SHP77 (cell line): ENCODE measurements around the gene FASTKD2.

Experiments
- DNase-seq, 2 experiments: peaks; one replicate each; lab custom pipeline; 2025; lab: John Stamatoyannopoulos, UW

FASTKD2 gene

DNA sequence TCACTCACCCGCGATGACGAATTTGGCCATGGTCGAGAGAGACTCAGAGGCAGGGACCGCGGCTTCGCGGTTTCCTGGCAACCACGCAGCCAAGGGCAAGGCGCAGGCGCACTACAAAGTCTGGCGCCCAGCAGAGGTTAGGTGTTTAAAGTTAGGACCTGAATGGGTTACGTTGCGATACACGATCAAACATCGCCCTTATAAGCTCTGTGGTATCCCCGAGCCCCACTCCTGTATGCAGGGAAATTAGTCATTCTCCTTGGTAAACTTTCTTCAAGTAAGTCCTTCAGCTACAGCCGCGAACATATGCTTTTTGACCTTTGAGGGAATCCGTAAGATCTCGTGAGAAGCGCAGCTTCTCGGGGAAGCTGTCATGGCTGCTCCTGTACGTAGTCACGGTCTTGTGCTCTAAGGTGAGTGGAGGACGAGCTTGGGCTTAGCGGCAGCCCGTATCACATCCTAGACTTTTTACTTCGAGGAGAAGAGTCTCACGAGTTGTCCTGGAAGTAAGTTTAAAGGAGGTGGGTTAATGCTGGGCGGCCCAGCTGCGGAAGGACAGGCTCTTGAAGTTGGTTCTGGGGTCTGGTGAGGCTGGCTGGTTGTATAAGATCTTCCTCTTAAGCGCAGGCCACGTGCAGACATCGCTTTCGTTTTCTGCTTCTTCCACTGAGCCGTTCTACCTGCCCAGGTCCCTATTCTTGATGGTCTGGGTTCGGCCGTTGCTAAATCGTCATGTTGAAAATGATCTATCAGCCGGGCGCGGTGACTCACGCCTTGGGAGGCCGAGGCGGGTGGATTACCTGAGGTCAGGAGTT is at the start of gene FASTKD2, which contains the start of gene MDH1B:
TSS of gene FASTKD2 (plus strand) at position 365 of the 815 bp plus-strand sequence. CDS start 1,088 bp downstream, outside the sequence.
TSS of gene MDH1B (minus strand) at position 87 of the 815 bp plus-strand sequence. CDS start at position 30, 57 bp downstream.
- DNase-seq = peak; percentile 80 to 86

DNA sequence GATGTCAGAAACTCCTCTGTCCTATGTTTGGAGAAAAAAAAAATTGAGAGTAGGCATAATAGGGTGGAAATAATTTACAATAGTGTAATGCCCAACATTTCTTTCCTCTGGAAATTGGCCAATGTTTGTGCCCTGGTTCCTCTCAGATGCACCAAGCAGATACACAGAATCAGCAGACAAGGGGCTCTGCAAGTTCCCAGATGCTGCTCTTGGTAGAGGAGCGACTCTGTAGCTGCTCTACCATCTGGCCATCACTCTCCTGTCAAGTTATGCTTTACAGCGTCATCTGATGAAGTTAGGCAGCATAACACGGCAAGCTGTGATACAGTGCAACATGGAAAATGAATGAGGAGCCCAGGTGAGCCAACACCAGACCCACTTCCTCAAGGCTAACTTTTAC is 48.8 kb upstream of the FASTKD2 start:
- DNase-seq = no peak

GRCh38 chr2:206718296-206718695 is 47.1 kb upstream of the FASTKD2 start, which contains the start of gene DYTN:
Gene DYTN, minus strand, starts transcription at chr2:206718396. Its CDS starts 117 bp downstream, at chr2:206718279.
- no peak for DNase-seq

DNA sequence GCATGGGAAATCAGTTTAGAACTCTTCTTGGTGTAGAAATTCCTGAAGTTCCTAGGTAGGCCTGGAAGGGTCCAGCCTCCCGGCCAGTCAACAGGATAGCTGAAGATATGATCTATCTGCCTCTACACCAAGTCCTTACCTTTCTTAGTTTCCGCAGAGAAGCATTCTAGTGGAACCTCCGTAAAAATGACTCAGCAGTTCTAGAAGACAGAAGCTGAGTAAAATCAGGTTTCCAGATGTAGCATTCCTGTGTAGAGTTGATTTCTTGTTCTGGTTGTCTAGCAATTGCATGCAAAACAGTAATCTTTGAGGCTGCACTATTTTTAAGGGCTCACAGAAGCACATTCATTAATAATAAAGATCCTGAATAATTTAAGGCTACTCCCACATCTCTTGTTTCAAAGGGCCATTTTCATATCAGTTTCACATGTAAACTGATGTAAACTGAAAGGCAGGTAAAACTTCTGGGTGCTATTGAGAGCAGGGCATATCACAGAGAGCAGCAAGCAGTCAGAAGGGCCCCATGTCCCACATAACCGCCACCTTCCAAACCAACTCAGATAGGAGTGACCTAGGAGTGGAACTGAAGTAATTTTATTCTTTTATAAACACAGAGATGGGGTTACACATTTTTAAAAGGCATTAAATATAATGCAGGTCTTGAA is 44.0 kb upstream of the FASTKD2 start:
- DNase-seq = no peak

DNA sequence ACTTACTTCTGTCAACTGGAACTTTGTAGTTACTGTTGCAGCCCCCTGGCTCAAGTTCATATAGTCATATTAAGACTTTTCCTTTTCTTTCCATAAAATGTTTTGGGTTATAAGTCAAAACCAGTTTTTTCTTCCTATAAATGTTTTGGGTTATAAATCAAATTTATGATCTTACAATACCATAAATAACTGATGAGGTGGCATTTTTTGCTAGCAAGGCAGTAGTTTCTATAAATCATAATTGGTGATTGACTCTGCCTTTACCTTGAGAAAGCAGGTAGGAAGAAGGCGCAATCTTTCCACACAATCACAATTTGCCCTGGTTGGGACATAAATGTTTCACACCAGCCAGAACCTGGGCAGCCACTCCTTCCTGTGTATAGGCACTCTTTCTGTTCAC is 42.1 kb upstream of the FASTKD2 start:
- DNase-seq = no peak

- no peak for DNase-seq
Measured at GRCh38 chr2:206727287-206727686, 38.1 kb upstream of the FASTKD2 start.

DNA sequence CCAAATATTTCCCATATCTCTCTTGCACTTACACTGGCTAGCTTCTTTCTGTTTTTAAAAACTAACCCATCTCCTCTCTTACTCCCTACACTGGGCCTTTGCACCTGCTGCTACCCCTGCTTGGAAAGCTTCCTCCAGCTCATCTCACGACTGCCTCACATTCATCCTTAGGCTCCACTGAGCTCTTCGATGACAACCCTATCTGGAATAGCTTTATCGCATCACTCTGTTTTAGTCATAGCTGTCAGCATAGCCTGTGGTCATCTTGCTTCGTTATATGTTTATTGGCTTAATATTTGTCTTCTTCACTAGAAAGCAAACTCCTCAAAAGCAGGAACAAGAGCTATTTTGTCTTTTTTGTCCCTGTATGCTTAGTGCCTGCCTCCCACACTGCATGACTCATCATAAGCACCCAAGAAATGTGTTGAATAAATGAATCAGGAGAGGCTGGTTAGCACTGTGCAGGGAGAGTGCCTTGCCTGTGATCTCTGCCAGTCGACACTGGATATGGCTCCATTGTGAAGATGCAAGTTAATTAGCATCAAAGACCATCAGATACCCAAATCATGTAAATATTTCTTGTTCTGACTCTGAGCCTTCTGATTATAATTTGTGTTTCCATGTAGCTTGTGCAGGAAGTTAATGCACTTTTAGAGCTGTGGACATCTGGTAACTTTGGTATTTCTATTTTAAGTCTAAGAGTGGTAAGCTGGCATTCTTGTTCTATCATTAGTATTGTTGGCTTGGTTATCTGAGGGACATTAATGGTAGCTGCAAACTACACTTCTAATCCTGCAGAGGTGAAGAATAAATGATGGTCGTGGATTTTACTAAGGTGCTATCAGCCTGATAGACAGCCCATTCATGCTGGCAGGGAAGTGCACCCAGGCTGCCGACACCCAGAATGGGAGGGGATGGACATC is 36.9 kb upstream of the FASTKD2 start:
- DNase-seq = no peak

- DNase-seq = no peak
Measured at GRCh38 chr2:206733341-206733740, 32.1 kb upstream of the FASTKD2 start.

DNA sequence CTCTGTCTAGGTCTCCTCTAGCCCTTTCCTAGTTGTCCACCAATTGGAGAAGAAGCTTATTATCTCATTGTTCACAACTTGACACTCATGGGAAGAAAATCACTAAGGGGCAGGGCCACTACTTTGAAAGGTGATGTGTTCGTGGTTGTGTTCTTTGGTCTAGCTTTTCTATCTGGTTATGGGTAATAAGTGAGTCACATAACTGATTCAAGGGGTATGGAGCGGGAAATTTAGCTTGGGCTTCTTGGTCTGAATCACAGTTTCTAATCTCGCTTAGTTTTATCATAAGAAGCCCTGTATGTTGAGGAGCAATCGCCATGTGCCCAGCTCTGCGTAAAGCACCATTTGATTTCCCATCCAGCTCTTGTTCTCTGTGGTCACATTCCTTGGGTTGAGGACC is 28.5 kb upstream of the FASTKD2 start:
- no peak for DNase-seq

GRCh38 chr2:206739271-206739670 is 26.1 kb upstream of the FASTKD2 start:
- no peak for DNase-seq

DNA sequence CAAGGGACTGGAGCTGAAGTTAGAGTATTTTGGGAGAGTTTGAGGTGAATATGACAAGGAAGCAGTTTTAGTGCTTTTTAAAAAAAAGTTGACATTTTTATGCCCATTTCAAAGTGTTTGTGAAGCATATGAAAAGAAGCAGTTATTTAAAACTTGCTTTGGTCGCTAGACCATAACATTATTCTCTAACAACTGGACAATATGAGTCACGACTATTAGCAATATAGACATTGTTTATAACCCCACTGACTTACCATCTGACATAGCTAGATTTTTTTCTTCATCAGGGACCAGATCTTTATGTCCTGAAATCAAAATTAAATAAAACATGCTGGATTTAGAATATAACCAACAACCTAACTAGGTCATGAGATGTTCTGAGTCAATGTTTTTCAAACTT is 24.6 kb upstream of the FASTKD2 start:
- DNase-seq = no peak

- DNase-seq = no peak
Measured at GRCh38 chr2:206756816-206757215, 8.6 kb upstream of the FASTKD2 start.

DNA sequence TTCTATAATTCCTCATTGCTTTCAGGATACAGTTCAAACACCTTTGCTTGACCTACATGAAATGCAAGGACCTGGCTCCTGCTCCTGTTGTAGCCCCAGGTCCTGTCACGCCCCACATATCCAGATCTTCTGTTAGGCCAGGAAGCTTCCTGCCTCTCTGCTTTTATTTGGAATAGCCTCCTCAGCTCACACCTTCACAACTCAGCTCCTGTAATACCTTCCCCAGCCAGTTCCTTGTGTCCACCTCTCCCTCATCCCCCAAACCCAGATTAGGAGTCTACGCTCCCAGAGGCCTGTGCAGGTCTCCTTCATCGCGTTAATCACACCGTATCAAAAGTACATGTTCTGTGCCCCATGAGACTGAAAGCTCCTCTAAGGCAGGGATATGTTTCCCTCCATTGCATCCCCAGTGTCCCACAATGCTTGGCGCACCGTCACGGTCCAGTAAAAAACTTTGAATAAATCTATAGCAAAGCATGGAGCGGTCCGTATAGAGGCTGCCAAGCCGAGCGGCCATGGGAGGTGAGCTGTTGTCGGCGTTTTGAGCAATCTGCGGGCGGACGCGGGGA is 649 bp upstream of the FASTKD2 start:
- peak in 1 of 2 experiments; percentile 1 for DNase-seq

- no peak for DNase-seq
Measured at GRCh38 chr2:206766057-206766930, 888 bp downstream of the FASTKD2 start.

GRCh38 chr2:206774871-206775270 is 9.5 kb downstream of the FASTKD2 start:
- no peak for DNase-seq

- no peak for DNase-seq
Measured at GRCh38 chr2:206776432-206776831, 11.0 kb downstream of the FASTKD2 start.

GRCh38 chr2:206780671-206781070 is 15.3 kb downstream of the FASTKD2 start:
- DNase-seq = no peak

- peak in 1 of 2 experiments; percentile 5 for DNase-seq
Measured at GRCh38 chr2:206783718-206784117, 18.3 kb downstream of the FASTKD2 start.

- no peak for DNase-seq
Measured at GRCh38 chr2:206784559-206785353, 19.4 kb downstream of the FASTKD2 start.
